WTC11 (cell line): ENCODE results near the gene ZNF433. TPM values are rescaled to one million over a fixed set of nuclear protein-coding genes. Genes with fewer than 3 reads are reported as not detected.

ENCODE experiments used
- ATAC-seq: fragments of 200-7000 bp; cut with Tn5 transposase; 2 replicates; pipeline ENCODE4 v1.10.0; 2021; ENCODE audit warnings: mild to moderate bottlenecking, moderate library complexity
- CTCF ChIA-PET: fragments of 300-600 bp; sonication (Branson Sonifier 250); formaldehyde crosslinking; loops from one replicate; lab custom pipeline; 2021; ENCODE audit warnings: antibody characterized with exemption; lab: Charles Lee
- POLR2A ChIA-PET: fragments of 350-600 bp; sonication (Branson Sonifier 250); formaldehyde crosslinking; loops from one replicate; lab custom pipeline; 2021; ENCODE audit warnings: antibody characterized with exemption; lab: Charles Lee
- DNase-seq: peaks from one replicate; pipeline ENCODE4 v3.0.0; 2021; ENCODE audit warnings: low spot score
- H3K27ac Mint-ChIP-seq: 2 replicates; pipeline ENCODE4 v1.8.0; 2021; ENCODE audit warnings: mixed read lengths
- H3K27me3 Mint-ChIP-seq: 2 replicates; pipeline ENCODE4 v1.8.0; 2021; ENCODE audit warnings: low read depth, mild to moderate bottlenecking, moderate library complexity, mixed read lengths
- H3K36me3 Mint-ChIP-seq: 2 replicates; pipeline ENCODE4 v1.8.0; 2021; ENCODE audit warnings: mixed read lengths
- H3K4me1 Mint-ChIP-seq: 2 replicates; pipeline ENCODE4 v1.8.0; 2022; ENCODE audit warnings: mixed read lengths
- H3K4me3 Mint-ChIP-seq: 2 replicates; pipeline ENCODE4 v1.8.0; 2021; ENCODE audit warnings: mild to moderate bottlenecking, moderate library complexity, mixed read lengths
- H3K9me3 Mint-ChIP-seq: 2 replicates; pipeline ENCODE4 v1.8.0; 2021; ENCODE audit warnings: mixed read lengths
- AFF4 ChIP-seq: sonication (generic); formaldehyde crosslinking; IDR thresholded peaks from 2 replicates; pipeline ENCODE4 v1.8.1; 2023; ENCODE audit warnings: mild to moderate bottlenecking, missing genetic modification reagents, borderline replicate concordance
- CDX4 ChIP-seq: fragments of 250-450 bp; sonication (Bioruptor Pico); IDR thresholded peaks from 2 replicates; pipeline ENCODE4 v1.9.0; 2021; ENCODE audit warnings: moderate library complexity, mild to moderate bottlenecking, inconsistent platforms, borderline replicate concordance
- EMX1 ChIP-seq: fragments of 250-450 bp; sonication (Bioruptor Pico); IDR thresholded peaks from 2 replicates; pipeline ENCODE4 v1.8.0; 2021; ENCODE audit warnings: mild to moderate bottlenecking
- ERG ChIP-seq: fragments of 250-450 bp; sonication (Bioruptor Pico); IDR thresholded peaks from 2 replicates; pipeline ENCODE4 v1.8.0; 2021; ENCODE audit warnings: mild to moderate bottlenecking
- FOXJ3 ChIP-seq: sonication (generic); formaldehyde crosslinking; IDR thresholded peaks from 2 replicates; pipeline ENCODE4 v1.9.0; 2021; ENCODE audit warnings: missing genetic modification reagents, mild to moderate bottlenecking, borderline replicate concordance
- GTF2I ChIP-seq: fragments of 250-450 bp; sonication (Bioruptor Pico); conservative IDR thresholded peaks from 2 replicates; pipeline ENCODE4 v1.4.0; 2021; ENCODE audit warnings: mild to moderate bottlenecking
- NR1H2 ChIP-seq: sonication (generic); formaldehyde crosslinking; IDR thresholded peaks from 2 replicates; pipeline ENCODE4 v1.9.0; 2021; ENCODE audit warnings: mild to moderate bottlenecking, moderate library complexity, missing genetic modification reagents
- PRDM15 ChIP-seq: sonication (generic); formaldehyde crosslinking; IDR thresholded peaks from 2 replicates; pipeline ENCODE4 v1.8.0; 2022; ENCODE audit warnings: missing genetic modification reagents
- SP1 ChIP-seq: sonication (generic); formaldehyde crosslinking; conservative IDR thresholded peaks from 2 replicates; pipeline ENCODE4 v1.8.1; 2022; ENCODE audit warnings: missing genetic modification reagents
- ZMAT4 ChIP-seq: fragments of 250-450 bp; sonication (Bioruptor Pico); IDR thresholded peaks from 2 replicates; pipeline ENCODE4 v1.9.0; 2021; ENCODE audit warnings: mild to moderate bottlenecking
- ZNF138 ChIP-seq: sonication (generic); formaldehyde crosslinking; conservative IDR thresholded peaks from 2 replicates; pipeline ENCODE4 v1.8.1; 2022; ENCODE audit warnings: mild to moderate bottlenecking, moderate library complexity, missing genetic modification reagents
- ZNF263 ChIP-seq: sonication (generic); formaldehyde crosslinking; IDR thresholded peaks from 2 replicates; pipeline ENCODE4 v1.8.1; 2022; ENCODE audit warnings: low read depth, mild to moderate bottlenecking, moderate library complexity, missing genetic modification reagents
- ZNF317 ChIP-seq: sonication (generic); formaldehyde crosslinking; IDR thresholded peaks from 2 replicates; pipeline ENCODE4 v1.8.1; 2023; ENCODE audit warnings: low read depth, mild to moderate bottlenecking, moderate library complexity, missing genetic modification reagents, borderline replicate concordance
- ZNF425 ChIP-seq: fragments of 250-450 bp; sonication (Bioruptor Pico); conservative IDR thresholded peaks from 2 replicates; pipeline ENCODE4 v1.9.0; 2021; ENCODE audit warnings: mild to moderate bottlenecking
- ZNF512 ChIP-seq: sonication (generic); formaldehyde crosslinking; IDR thresholded peaks from 2 replicates; pipeline ENCODE4 v1.8.1; 2022; ENCODE audit warnings: missing genetic modification reagents, borderline replicate concordance
- ZNF532 ChIP-seq: fragments of 250-450 bp; sonication (Bioruptor Pico); IDR thresholded peaks from 2 replicates; pipeline ENCODE4 v1.9.0; 2021; ENCODE audit warnings: mild to moderate bottlenecking, borderline replicate concordance
- ZNF671 ChIP-seq: fragments of 250-450 bp; sonication (Bioruptor Pico); IDR thresholded peaks from 2 replicates; pipeline ENCODE4 v1.8.0; 2021; ENCODE audit warnings: mild to moderate bottlenecking
- total RNA-seq: library from RNA; stranded (reverse); gene quantifications from 3 replicates; pipeline ENCODE4 v1.2.3, GENCODE V29; 2021

ZNF433 gene
- total RNA-seq, 1 experiment from 2014 or later: 2.9 TPM

GRCh38 chr19:12034198-12034597, 1.3 kb downstream of the ZNF433 start (continued):
- no peak for TF ChIP-seq SP1
- TF ChIP-seq ZMAT4 (CRISPR knock-in tag): no peak

GRCh38 chr19:12015753-12016116, 19.7 kb downstream of the ZNF433 start:
- DNase-seq (no peak), ATAC-seq (no peak)
- POLR2A ChIA-PET: no interaction called here
- Mint-ChIP-seq H3K4me1 (peaks cover under 1% of the 10 kb centered on the region), H3K9me3 (peaks cover 63% of the 10 kb centered on the region), H3K4me3 (no peak overlapping the region), H3K27me3 (peaks cover 9% of the 10 kb centered on the region), H3K36me3 (peaks cover 85% of the 10 kb centered on the region), H3K27ac (no peak overlapping the region)
- no peak for TF ChIP-seq ZNF317 (CRISPR knock-in tag)
- no peak for TF ChIP-seq SP1
- no peak for TF ChIP-seq ZNF138 (CRISPR knock-in tag)
- no peak for TF ChIP-seq GTF2I (CRISPR knock-in tag)
- TF ChIP-seq ZNF532 (CRISPR knock-in tag): no peak
- no peak for TF ChIP-seq ZNF512 (CRISPR knock-in tag)
- TF ChIP-seq ZNF263 (CRISPR knock-in tag): no peak
- TF ChIP-seq FOXJ3 (CRISPR knock-in tag): no peak
- no peak for TF ChIP-seq NR1H2 (CRISPR knock-in tag)
- no peak for TF ChIP-seq CDX4 (CRISPR knock-in tag)
- no peak for TF ChIP-seq EMX1 (CRISPR knock-in tag)
- TF ChIP-seq ERG (CRISPR knock-in tag): no peak
- TF ChIP-seq PRDM15 (CRISPR knock-in tag): no peak
- no peak for TF ChIP-seq ZNF425 (CRISPR knock-in tag)
- no peak for TF ChIP-seq AFF4 (CRISPR knock-in tag)
- no peak for TF ChIP-seq ZNF671
- CTCF ChIA-PET: no interaction called here
